PC-9 (cell line): Measurements from ENCODE around the gene PLEKHG7.

Source experiments
- EZH2 ChIP-seq: fragments of 200-600 bp; sonication (generic); IDR thresholded peaks from 2 replicates; pipeline ENCODE4 v1.8.0; 2017; ENCODE audit warnings: antibody characterized with exemption, low read depth
- TF ChIP-seq, protein P1 (sequence below): fragments of 200-600 bp; sonication (generic); conservative IDR thresholded peaks from 2 replicates; pipeline ENCODE4 v1.6.1; 2017; ENCODE audit warnings: mixed run types, antibody characterized with exemption, mild to moderate bottlenecking, moderate library complexity

DNA sequence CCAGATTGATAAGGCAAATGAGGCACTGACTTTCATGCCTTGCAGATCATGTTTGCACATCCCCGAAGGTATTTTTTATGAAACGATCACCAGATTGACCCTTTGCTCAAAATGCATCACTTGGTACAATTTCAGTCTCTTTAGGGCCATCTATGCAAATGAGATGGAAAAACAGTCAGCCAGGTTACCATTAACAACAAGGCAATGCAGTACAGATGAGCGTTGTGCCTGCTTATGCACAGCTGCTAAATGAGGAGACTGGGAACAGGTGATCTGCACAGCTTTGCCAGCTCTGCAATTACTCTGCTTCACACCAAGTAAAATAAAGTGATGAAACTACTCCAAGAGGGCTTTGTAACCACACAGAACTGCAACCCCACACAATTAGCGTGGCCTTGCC, 26.1 kb upstream of the PLEKHG7 start:
- TF ChIP-seq, protein P1, sequence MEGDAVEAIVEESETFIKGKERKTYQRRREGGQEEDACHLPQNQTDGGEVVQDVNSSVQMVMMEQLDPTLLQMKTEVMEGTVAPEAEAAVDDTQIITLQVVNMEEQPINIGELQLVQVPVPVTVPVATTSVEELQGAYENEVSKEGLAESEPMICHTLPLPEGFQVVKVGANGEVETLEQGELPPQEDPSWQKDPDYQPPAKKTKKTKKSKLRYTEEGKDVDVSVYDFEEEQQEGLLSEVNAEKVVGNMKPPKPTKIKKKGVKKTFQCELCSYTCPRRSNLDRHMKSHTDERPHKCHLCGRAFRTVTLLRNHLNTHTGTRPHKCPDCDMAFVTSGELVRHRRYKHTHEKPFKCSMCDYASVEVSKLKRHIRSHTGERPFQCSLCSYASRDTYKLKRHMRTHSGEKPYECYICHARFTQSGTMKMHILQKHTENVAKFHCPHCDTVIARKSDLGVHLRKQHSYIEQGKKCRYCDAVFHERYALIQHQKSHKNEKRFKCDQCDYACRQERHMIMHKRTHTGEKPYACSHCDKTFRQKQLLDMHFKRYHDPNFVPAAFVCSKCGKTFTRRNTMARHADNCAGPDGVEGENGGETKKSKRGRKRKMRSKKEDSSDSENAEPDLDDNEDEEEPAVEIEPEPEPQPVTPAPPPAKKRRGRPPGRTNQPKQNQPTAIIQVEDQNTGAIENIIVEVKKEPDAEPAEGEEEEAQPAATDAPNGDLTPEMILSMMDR = no peak
- TF ChIP-seq EZH2 = no peak
